Vagina (tissue), 2 donors: Measurements from ENCODE around the gene ACOX3. TPM values are rescaled to one million over a fixed set of nuclear protein-coding genes. Genes with fewer than 3 reads are reported as not detected.

ENCODE experiments used
- DNase-seq, 2 donors: peaks; one replicate each; pipeline ENCODE4 v3.0.0-alpha.2; 2017; ENCODE audit errors: extremely low spot score in 2 of 2
- H3K27ac ChIP-seq: fragments of 200-600 bp; sonication (generic); one replicate; pipeline ENCODE4 v1.5.1; 2019
- H3K27me3 ChIP-seq: fragments of 200-600 bp; sonication (generic); one replicate; pipeline ENCODE4 v1.5.1; 2019
- H3K36me3 ChIP-seq, 2 donors: fragments of 200-600 bp; sonication (generic); one replicate each; pipeline ENCODE4 v1.5.1; 2017 to 2019
- H3K4me1 ChIP-seq: fragments of 200-600 bp; sonication (generic); one replicate; pipeline ENCODE4 v1.5.1; 2019
- H3K4me3 ChIP-seq, 2 donors: fragments of 200-600 bp; sonication (generic); 1 replicate in 1 of 2; 2 replicates in 1 of 2; pipeline ENCODE4 v1.5.1; 2016 to 2019
- H3K9me3 ChIP-seq: fragments of 200-600 bp; sonication (generic); one replicate; pipeline ENCODE4 v1.5.1; 2019
- CTCF ChIP-seq, 3 experiments: fragments of 450-650 bp in 2 of 3; fragments of 200-600 bp in 1 of 3; sonication (generic) in 1 of 3; IDR thresholded peaks; one replicate each; pipeline ENCODE4 v1.5.1; 2017 to 2019; ENCODE audit warnings: antibody characterized with exemption in 3 of 3, mild to moderate bottlenecking in 2 of 3, moderate library complexity in 2 of 3
- POLR2A ChIP-seq, 2 donors: fragments of 450-650 bp; IDR thresholded peaks; one replicate each; pipeline ENCODE4 v1.6.1; 2017; ENCODE audit warnings: antibody characterized with exemption in 2 of 2, mild to moderate bottlenecking in 2 of 2, moderate library complexity in 2 of 2
- POLR2AphosphoS5 ChIP-seq, 2 donors: sonication (generic); formaldehyde crosslinking; IDR thresholded peaks; one replicate each; pipeline ENCODE4 v1.9.0; 2017; ENCODE audit warnings: antibody characterized with exemption in 2 of 2, mild to moderate bottlenecking in 2 of 2, low read depth in 1 of 2; ENCODE audit not compliant: insufficient read depth in 1 of 2
- intact Hi-C: fragments of 100-400 bp; cut with DNase I; formaldehyde crosslinking; loops from one replicate; pipeline ENCODE4 v1.15.1; 2023
- total RNA-seq: library from RNA; depleted of rRNA; stranded (reverse); fragments of >200 nt; gene quantifications from one replicate; pipeline ENCODE4 v1.2.3, GENCODE V29; 2016

Gene ACOX3
- total RNA-seq, 1 donor from 2014 or later: 46.9 TPM

- no peaks in the 10 kb centered on the region for H3K27me3 ChIP-seq
- TF ChIP-seq POLR2AphosphoS5 (IDR thresholded peaks at IDR 0.05; ENCODE audit: insufficient read depth in 1 of 2, low read depth in 1 of 2) (no peak), POLR2A (IDR thresholded peaks at IDR 0.05) (no peak), CTCF (IDR thresholded peaks at IDR 0.05) (no peak)
- H3K4me3 ChIP-seq: no peak overlapping the region
- no peak overlapping the region for H3K27ac ChIP-seq
- no peak for DNase-seq
- intact Hi-C loops: no loop called here
- peaks cover 0 to 38% of the 10 kb centered on the region in 2 donors for H3K36me3 ChIP-seq
- no peaks in the 10 kb centered on the region for H3K9me3 ChIP-seq
- no peaks in the 10 kb centered on the region for H3K4me1 ChIP-seq
Observed at GRCh38 chr4:8465615-8466611, 25.4 kb upstream of the ACOX3 start.

GRCh38 chr4:8464381-8464780 is 23.9 kb upstream of the ACOX3 start:
- Histone ChIP-seq H3K27me3 (no peaks in the 10 kb centered on the region), H3K36me3 (peaks cover 0 to 38% of the 10 kb centered on the region in 2 donors), H3K9me3 (no peaks in the 10 kb centered on the region), H3K4me3 (no peak overlapping the region), H3K4me1 (no peaks in the 10 kb centered on the region), H3K27ac (no peak overlapping the region)
- no peak for DNase-seq
- intact Hi-C loops: no loop called here
- TF ChIP-seq CTCF (IDR thresholded peaks at IDR 0.05): no peak
- TF ChIP-seq POLR2AphosphoS5 (IDR thresholded peaks at IDR 0.05; ENCODE audit: insufficient read depth in 1 of 2, low read depth in 1 of 2): no peak

GRCh38 chr4:8463811-8464210 is 23.3 kb upstream of the ACOX3 start:
- Histone ChIP-seq H3K27ac (no peak overlapping the region), H3K27me3 (no peaks in the 10 kb centered on the region), H3K4me1 (no peaks in the 10 kb centered on the region), H3K36me3 (peaks cover 0 to 38% of the 10 kb centered on the region in 2 donors), H3K4me3 (no peak overlapping the region), H3K9me3 (no peaks in the 10 kb centered on the region)
- TF ChIP-seq POLR2A (IDR thresholded peaks at IDR 0.05) (no peak), POLR2AphosphoS5 (IDR thresholded peaks at IDR 0.05; ENCODE audit: insufficient read depth in 1 of 2, low read depth in 1 of 2) (no peak)
- no peak for DNase-seq
- intact Hi-C loops: no loop called here

DNA sequence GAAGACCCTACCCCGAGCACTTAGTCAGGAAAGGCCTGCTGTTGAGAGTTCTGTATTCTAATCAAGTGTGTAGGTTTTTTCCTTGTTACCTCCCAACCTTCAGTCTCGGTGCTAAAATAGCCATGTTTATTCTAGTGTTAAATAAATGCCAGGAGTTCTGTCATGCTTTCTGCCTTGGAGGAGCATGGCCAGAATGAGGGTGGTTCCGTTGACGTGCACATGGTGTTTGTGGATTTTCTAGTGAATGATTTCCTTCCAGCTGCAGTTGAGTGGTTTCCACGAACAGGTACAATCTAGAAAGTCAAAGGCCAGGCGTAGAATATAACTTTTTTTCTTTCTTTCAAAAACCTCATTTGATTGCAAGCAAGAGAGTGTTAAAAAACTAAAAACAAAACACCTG is 21.1 kb upstream of the ACOX3 start:
- TF ChIP-seq POLR2AphosphoS5 (IDR thresholded peaks at IDR 0.05; ENCODE audit: insufficient read depth in 1 of 2, low read depth in 1 of 2) (no peak), POLR2A (IDR thresholded peaks at IDR 0.05) (no peak), CTCF (IDR thresholded peaks at IDR 0.05) (no peak)
- intact Hi-C loops: no loop called here
- H3K9me3 ChIP-seq: no peaks in the 10 kb centered on the region
- no peak overlapping the region for H3K4me3 ChIP-seq
- H3K27me3 ChIP-seq: no peaks in the 10 kb centered on the region
- H3K27ac ChIP-seq: no peak overlapping the region
- no peak for DNase-seq
- H3K36me3 ChIP-seq: peaks cover 0 to 20% of the 10 kb centered on the region in 2 donors
- H3K4me1 ChIP-seq: no peaks in the 10 kb centered on the region

DNA sequence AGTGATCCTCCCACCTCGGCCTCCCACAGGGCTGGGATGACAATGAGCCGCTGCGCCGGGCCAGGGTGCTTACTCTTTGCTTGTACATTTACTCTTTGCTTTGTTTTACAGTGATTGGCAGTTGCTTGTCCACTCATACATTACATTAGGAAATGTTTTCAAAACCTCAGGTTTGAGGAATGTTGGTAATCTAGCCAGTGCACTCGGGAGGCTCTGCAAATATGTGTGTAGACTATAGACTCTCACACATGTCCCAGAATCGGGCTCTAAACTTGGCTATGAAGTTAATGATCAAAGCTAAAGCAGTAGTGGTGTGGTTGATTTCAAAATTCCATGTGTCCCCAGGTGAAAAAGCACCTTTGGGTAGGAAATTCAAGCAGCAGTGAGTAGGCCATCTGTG is 20.6 kb upstream of the ACOX3 start:
- Histone ChIP-seq H3K4me1 (no peaks in the 10 kb centered on the region), H3K9me3 (no peaks in the 10 kb centered on the region), H3K36me3 (peaks cover 0 to 18% of the 10 kb centered on the region in 2 donors), H3K4me3 (no peak overlapping the region), H3K27ac (no peak overlapping the region), H3K27me3 (no peaks in the 10 kb centered on the region)
- DNase-seq: no peak
- intact Hi-C loops: no loop called here
- no peak for TF ChIP-seq POLR2AphosphoS5 (IDR thresholded peaks at IDR 0.05; ENCODE audit: insufficient read depth in 1 of 2, low read depth in 1 of 2)
- no peak for TF ChIP-seq POLR2A (IDR thresholded peaks at IDR 0.05)
- TF ChIP-seq CTCF (IDR thresholded peaks at IDR 0.05): no peak
